Limb (tissue), 2 donors: ENCODE data around the gene USP25.

ENCODE experiments used
- DNase-seq, 2 donors: peaks; one replicate each; pipeline ENCODE4 v3.0.0-alpha.2; 2016; ENCODE audit errors: extremely low spot score in 2 of 2

The USP25 gene

GRCh38 chr21:15850645-15851044 lies 120.9 kb downstream of the USP25 start:
- no peak for DNase-seq

DNA sequence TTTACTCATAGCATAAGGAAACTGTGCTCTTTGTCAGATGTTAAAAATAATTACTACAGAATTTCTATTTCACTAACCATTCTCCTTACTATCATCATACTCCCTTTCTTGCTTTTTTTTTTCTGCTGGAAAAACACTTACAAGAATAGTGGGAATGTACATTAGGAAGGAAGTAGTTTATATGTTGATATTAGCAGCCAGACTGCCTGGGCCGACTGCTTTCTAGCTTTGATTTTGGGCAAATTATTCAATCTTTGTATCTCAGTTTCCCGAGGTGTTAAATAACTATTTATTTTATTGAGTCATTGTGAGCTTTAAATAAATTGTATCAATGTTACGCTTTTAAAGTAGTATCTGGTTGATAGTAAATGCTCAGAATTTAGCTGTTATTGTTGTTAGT lies 122.4 kb downstream of the USP25 start:
- DNase-seq, result no peak

DNA sequence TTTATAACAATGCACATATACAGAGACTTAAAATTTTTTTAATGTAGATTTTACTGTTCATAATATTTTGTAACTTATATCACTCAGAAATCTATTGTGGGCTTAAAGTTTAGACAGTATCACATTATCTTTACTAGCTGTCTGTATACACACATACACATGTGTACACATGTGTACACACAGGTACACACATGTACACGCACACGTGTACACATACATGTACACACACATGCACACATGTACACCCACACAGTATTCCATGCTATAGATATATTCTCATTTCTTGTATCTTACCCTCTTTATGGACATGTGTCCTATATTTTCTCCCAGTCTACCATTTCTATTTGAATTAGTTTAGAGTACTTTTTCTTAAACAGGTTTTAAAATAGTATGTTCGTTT lies 123.3 kb downstream of the USP25 start:
- DNase-seq, result no peak

DNA sequence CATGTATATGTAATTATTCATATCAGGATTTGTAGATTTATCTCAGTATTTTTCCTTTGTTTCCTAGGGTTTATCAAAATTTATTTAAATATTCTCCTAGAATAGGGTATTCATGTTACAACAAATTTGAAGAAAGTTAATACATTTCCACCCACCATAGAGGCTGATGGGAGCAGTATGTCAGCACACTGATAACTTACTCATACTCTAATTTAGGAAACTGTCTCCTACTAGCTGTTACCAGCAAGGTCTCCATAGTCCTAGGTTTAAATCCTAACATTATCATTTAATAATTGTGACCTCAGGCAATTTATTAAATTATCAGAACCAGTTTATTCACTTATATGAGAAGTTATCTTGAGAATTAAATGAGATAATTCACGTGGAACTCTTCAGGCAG lies 127.0 kb downstream of the USP25 start:
- no peak for DNase-seq

- no peak for DNase-seq
Observed at GRCh38 chr21:15857740-15858139, 128.0 kb downstream of the USP25 start.

- DNase-seq, result no peak
Observed at GRCh38 chr21:15860541-15860940, 130.8 kb downstream of the USP25 start.

DNA sequence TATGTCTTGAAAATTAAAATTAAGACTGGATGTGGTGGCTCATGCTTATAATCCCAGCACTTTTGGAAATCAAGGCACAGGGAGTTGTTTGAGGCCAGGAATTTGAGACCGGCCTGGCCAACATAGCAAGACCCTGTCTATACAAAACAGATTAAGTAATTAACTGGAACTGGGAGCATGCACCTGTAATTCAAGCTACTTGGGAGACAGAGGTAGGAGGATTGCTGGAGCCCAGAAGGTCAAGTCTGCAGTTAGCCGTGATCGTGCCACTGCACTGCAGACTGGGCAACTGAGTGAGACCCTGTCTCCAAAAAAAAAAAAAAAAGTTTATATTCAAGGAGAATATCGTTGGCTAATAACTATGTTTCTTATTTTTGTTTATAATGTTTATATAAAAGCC lies 139.2 kb downstream of the USP25 start:
- no peak for DNase-seq

GRCh38 chr21:15870819-15871218 lies 141.0 kb downstream of the USP25 start:
- no peak for DNase-seq

DNA sequence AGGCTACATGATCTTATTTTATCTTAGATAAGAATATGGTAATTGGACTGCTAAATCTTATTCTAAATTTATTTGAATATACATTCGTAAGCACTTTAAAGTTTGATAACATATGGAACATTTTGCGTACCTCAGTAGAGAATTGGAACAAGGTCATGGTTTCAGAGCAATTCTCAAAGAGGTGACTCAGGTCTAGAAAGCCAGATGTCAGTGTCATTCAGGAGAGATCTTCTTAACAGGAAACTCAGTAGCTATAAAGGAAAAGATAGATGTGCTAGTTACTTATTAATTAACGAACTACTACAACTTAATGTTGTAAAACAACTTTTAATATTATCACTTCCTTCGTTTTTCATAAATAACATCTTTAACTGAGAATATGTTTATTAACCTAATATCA lies 142.5 kb downstream of the USP25 start:
- DNase-seq, result no peak

DNA sequence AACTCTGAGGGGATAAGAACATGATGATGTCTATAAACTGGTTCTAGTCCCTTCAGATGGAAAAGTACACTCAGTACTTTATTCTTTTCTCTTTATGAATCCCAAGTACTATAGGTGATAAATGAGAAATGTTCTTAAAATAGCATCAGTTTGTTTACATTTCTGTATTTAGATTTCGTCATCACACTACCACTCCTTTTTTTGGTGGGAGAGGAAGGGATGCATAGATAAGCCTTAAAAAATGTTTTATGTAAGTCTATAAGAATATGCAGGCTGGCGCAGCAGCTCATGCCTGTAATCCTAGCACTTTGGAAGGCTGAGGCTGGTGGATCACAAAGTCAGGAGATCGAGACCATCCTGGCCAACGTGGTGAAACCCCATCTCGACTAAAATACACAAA lies 144.8 kb downstream of the USP25 start:
- no peak for DNase-seq

GRCh38 chr21:15875286-15875685 lies 145.5 kb downstream of the USP25 start:
- DNase-seq, result no peak

DNA sequence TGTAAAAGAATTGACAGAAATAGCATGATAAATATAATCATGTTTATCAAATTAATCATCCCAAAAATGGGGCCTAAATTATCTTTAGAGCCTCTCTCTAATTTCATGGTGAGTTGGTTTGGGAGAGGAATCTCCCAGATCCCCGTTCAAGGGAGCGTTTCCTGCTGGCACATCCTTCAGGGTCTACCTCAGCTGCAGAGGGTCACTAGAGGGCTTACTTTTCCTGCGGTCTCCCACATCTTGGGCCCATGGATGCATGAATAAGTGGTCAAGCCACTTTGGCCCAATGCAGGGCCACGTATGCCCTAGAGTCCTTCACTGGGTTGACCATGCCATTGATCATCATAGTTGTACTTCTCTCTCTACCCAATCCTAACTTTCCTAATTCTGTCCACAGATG lies 164.1 kb downstream of the USP25 start:
- no peak for DNase-seq

- DNase-seq, result peak in 1 of 2 donors; percentile 65
Observed at GRCh38 chr21:15894596-15894995, 164.8 kb downstream of the USP25 start.

- DNase-seq, result no peak
Observed at GRCh38 chr21:15895142-15896106, 165.6 kb downstream of the USP25 start.

DNA sequence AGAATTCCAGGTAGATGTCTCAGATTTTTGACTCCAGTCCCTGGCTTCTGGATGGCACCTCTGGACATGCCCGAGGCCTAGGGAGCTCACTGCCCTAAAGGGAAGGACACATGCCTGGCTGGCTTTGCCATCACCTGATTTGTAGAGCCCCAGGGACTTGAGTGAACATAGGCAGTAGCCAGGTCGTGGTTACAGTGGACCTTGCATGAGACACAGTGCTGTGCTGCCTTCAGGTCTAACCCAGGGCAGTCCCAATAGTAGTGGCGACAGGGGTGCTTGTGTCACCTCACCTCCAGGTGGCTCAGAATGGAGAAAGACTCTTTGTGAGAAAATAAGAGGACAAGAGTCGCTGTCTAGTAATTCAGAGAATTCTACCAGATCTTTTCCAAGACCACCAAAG lies 166.7 kb downstream of the USP25 start:
- DNase-seq, result no peak

- no peak for DNase-seq
Observed at GRCh38 chr21:15904389-15904788, 174.6 kb downstream of the USP25 start.

DNA sequence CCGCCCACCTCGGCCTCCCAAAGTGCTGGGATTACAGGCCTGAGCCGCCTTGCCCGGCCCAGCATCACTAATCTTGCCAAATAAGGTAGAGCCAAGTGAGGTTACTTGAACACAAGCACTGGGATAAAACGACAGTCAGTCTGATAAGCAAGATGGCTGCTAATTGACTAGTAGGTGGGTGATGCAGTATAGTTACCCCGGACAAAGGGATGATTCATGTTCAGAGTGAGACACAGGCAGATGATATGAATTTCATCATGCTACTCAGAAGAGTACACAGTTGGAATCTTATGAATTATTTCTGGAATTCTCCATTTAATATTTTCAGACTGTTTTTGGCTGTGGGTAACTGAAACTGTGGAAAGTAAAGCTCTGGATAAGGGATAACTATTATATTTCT lies 178.4 kb downstream of the USP25 start:
- DNase-seq, result no peak

- DNase-seq, result no peak
Observed at GRCh38 chr21:15928196-15928595, 198.4 kb downstream of the USP25 start.

DNA sequence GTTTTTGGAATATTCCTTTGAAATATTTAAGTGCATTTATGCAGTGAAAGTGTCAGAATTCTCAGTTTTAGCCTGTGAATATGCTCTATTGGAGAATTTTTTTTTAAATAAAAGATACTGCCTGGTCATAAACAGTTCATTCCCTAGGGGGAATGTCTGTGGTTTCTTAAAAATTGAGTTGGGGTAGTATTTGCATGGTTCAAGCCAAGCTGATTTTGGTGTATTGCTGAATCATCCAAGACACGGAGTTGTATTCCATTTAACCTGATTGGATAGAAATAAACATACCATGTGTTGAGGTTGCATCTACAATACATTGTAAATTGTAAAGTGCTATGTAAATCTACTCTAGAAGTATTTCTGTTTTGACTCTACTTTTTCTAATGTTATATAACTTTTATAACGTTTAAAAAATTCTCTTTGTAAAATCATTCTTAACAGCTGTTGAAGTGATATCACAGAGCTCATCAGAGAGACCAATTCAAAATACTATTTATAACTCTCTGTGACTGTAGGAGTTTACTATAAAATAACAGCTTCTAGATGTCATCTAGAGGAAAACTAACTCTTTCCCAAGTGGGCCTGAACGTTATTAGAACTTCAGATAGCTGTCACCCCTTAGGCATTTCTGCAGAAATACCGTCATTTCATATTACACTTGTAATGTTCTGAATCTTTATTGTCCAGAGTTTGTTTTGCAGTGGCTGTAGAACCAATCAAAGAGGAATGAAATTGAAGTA lies 199.1 kb downstream of the USP25 start:
- DNase-seq, result no peak

- DNase-seq, result no peak
Observed at GRCh38 chr21:15929536-15929935, 199.8 kb downstream of the USP25 start.
